Erythroblast (primary cell): ENCODE measurements around the gene LRMDA.

ENCODE experiments used
- GATA1 ChIP-seq: IDR thresholded peaks from 2 replicates; pipeline ENCODE4 v1.6.1; 2011; ENCODE audit warnings: low read depth, mild to moderate bottlenecking, control low read depth, low read length, moderate library complexity
- POLR2A ChIP-seq: IDR thresholded peaks from 2 replicates; pipeline ENCODE4 v1.6.1; 2011; ENCODE audit warnings: mild to moderate bottlenecking, low read length

DNA sequence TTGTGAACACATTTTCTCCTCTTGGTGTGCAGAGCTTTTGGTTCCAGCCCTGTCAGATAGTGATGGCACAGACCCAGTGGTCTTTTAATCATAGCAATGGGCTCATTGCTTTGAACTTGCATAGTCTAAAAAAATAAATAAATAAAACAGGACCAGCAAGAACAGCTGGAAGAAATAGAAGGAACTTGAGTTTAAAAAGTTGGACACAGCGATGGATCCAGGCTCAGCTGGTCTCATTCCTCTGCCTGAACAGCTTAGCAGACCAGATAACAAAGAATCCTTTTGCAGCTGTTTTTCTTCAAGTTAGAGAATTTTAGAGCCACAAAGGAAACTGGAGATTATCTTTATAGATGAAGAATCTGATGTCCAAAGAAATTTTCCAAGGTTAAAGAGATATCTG is 1005.6 kb downstream of the LRMDA start:
- no peak for TF ChIP-seq POLR2A
- no peak for TF ChIP-seq GATA1
